Loucy (cell line): ENCODE results near the gene BRIP1.

Experiments
- EZH2phosphoT487 ChIP-seq: fragments of 200-600 bp; IDR thresholded peaks from 2 replicates; pipeline ENCODE4 v1.6.1; 2018; ENCODE audit warnings: antibody characterized with exemption, mild to moderate bottlenecking, moderate library complexity, borderline replicate concordance
- TF ChIP-seq, protein P1 (sequence below): fragments of 200-600 bp; sonication (generic); conservative IDR thresholded peaks from 2 replicates; pipeline ENCODE4 v1.5.1; 2014; ENCODE audit warnings: mild to moderate bottlenecking, antibody characterized with exemption, low read length

DNA sequence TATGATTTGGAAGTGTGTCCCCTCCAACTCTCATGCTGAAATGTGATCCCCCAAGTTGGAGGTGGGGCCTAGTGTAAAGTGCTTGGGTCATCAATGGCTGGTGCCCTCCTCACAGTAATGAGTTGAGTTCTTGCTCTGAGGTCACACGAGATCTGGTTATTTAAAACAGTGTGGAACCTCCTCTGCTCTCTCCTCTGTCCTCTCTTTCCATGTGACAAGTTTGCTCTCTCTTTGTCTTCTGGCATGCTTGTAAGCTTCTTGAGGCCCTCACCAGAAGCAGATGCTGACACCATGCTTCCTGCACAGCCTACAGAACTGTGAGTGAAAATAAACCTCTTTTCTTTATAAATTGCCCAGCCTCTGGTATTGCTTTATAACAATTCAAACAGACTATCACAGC is 19.9 kb downstream of the BRIP1 start:
- TF ChIP-seq, protein P1, sequence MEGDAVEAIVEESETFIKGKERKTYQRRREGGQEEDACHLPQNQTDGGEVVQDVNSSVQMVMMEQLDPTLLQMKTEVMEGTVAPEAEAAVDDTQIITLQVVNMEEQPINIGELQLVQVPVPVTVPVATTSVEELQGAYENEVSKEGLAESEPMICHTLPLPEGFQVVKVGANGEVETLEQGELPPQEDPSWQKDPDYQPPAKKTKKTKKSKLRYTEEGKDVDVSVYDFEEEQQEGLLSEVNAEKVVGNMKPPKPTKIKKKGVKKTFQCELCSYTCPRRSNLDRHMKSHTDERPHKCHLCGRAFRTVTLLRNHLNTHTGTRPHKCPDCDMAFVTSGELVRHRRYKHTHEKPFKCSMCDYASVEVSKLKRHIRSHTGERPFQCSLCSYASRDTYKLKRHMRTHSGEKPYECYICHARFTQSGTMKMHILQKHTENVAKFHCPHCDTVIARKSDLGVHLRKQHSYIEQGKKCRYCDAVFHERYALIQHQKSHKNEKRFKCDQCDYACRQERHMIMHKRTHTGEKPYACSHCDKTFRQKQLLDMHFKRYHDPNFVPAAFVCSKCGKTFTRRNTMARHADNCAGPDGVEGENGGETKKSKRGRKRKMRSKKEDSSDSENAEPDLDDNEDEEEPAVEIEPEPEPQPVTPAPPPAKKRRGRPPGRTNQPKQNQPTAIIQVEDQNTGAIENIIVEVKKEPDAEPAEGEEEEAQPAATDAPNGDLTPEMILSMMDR, result no peak
- TF ChIP-seq EZH2phosphoT487, result no peak
